ENCODE results near the gene CSH2. TPM values are rescaled to one million over a fixed set of nuclear protein-coding genes. Genes with fewer than 3 reads are reported as not detected.

CSH2 gene
- total and polyA plus RNA-seq, 2 of the 13 experiments (the other 11 are each of a cell fraction or from before 2014, with no cell fraction given), result not detected

GRCh38 chr17:63827002-63827800 lies 46.3 kb downstream of the CSH2 start, which contains the start of the genes FTSJ3 and PSMC5 (continued):
- TF ChIP-seq ZSCAN30 (CRISPR knock-in tag; IDR thresholded peaks at IDR 0.05), result 0 out of 2 replicates have a peak, but pooled peaks have one; percentile 73
- TF ChIP-seq BHLHE40 (IDR thresholded peaks at IDR 0.05; ENCODE audit: low read length), result no peak
- peak; percentile 75 to 91 for TF ChIP-seq POLR2A (IDR thresholded peaks at IDR 0.05; ENCODE audit: insufficient read depth in 1 of 2, low read depth in 2 of 2, low read length in 2 of 2)
- peak; percentile 99 for TF ChIP-seq CHCHD3 (CRISPR knock-in tag; IDR thresholded peaks at IDR 0.05)
- no peak for TF ChIP-seq LRRFIP1 (CRISPR knock-in tag; conservative IDR thresholded peaks at IDR 0.05)
- TF ChIP-seq RNF219 (CRISPR knock-in tag; IDR thresholded peaks at IDR 0.05), result no peak
- TF ChIP-seq MXI1 (IDR thresholded peaks at IDR 0.05; ENCODE audit: borderline replicate concordance, low read depth, low read length), result peak; percentile 84; the same call in 2 of the 3 replicates
- TF ChIP-seq ZNF891 (CRISPR knock-in tag; IDR thresholded peaks at IDR 0.05), result peak; percentile 64
- TF ChIP-seq NFIB (CRISPR knock-in tag; IDR thresholded peaks at IDR 0.05; ENCODE audit: borderline replicate concordance), result no peak
- TF ChIP-seq ZNF878 (CRISPR knock-in tag; IDR thresholded peaks at IDR 0.05), result no peak
- TF ChIP-seq ZNF740 (CRISPR knock-in tag; IDR thresholded peaks at IDR 0.05), result peak; percentile 68
- TF ChIP-seq ZNF430 (CRISPR knock-in tag; IDR thresholded peaks at IDR 0.05), result peak; percentile 96
- TF ChIP-seq TERF1 (CRISPR knock-in tag; IDR thresholded peaks at IDR 0.05), result no peak
- no peak for TF ChIP-seq NONO (IDR thresholded peaks at IDR 0.05)
- TF ChIP-seq NONO (CRISPR knock-in tag; conservative IDR thresholded peaks at IDR 0.05), result peak; percentile 98
- TF ChIP-seq MYNN (CRISPR knock-in tag; IDR thresholded peaks at IDR 0.05; ENCODE audit: low read depth), result no peak; the same call in 1 of the 2 replicates
- no peak; the same call in 1 of the 2 replicates for TF ChIP-seq HOXA9 (CRISPR knock-in tag; IDR thresholded peaks at IDR 0.05; ENCODE audit: borderline replicate concordance)
- TF ChIP-seq ERF (CRISPR knock-in tag; IDR thresholded peaks at IDR 0.05), result peak; percentile 95
- peak; percentile 95 for TF ChIP-seq UBTF (CRISPR knock-in tag; IDR thresholded peaks at IDR 0.05)
- TF ChIP-seq TBX3 (IDR thresholded peaks at IDR 0.05; ENCODE audit: borderline replicate concordance), result no peak; the same call in 1 of the 2 replicates
- peak; percentile 54; the same call in 1 of the 2 replicates for TF ChIP-seq CHD4 (IDR thresholded peaks at IDR 0.05; ENCODE audit: borderline replicate concordance, low read length)
